ENCODE data around the gene RAD18.

The RAD18 gene

DNA sequence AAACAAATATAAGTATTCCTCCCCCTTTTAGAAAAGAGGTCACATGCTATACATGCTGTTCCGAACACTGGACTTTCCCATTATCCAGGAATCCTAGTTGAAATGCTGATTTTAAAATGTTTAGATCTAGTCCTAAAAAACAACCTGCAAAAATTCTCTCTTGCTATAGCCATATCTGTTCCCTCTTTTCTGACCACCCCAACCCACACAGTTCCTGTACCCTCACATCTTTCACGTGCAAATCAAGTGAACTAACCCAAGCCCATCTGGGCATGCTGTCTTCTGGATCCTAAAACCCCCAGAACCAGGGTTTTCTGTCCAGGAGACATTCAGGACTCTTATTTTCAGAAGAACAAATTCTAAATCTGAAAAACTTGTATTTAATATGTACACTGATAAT is 67.4 kb downstream of the RAD18 start:
- no peak for DNase-seq (ENCODE audit: low read depth in 2 of 2)

DNA sequence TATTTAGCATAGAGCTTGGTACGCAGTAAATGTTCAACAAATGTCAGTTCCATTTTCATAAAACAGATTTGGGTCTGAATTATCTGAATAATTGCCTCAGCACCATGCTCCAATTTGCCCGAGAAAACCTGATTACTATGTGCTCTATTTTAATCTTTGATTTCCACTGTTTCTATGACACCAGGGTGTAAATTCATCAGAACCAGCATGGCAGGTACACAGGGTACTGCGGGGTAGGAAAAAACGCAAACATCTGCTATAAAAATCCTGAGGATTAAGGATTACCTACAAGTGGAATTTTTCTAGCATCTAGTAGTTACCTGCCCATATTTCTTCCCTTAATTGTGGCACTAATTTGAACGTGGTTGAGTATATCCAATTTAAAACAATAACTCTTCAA is 70.3 kb downstream of the RAD18 start:
- DNase-seq (ENCODE audit: low read depth in 2 of 2) = no peak

DNA sequence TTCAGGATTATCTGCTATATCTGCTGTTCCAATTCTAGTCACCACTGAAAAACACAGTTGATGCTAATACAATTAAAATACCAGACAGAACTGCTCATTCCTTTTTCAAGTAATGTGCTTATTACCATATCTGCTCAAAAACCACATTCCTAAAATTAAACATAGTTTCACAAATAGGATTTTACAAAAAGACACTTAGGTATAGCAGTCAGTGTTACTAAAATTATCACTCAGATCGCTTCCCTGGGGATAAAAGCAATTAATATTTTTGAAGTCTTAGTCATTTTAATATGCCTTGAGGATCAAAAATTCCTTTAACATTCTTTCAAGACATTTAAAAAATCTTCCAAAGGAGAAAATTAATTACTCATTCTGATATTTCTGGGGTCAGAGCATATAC is 71.5 kb downstream of the RAD18 start:
- DNase-seq (ENCODE audit: low read depth in 2 of 2) = no peak

DNA sequence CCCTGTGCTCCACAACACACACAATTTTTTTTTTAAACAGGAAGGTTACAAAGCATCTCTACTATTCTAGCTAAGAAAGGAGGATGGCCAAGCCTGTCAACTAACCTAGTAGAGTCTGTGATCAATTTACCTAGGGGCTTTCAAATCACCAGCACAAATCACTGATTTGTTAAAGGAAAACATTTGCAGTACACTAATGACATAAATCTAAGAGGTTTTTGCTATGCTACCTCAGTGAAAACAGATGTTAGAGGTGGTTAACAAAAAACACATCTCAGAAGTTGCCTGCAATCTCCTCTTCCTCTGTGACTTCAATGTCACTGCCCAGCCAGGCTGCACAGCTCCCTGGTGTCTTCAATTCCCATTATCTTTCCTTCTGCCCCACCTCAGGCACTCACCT is 72.0 kb downstream of the RAD18 start:
- no peak for DNase-seq (ENCODE audit: low read depth in 2 of 2)

DNA sequence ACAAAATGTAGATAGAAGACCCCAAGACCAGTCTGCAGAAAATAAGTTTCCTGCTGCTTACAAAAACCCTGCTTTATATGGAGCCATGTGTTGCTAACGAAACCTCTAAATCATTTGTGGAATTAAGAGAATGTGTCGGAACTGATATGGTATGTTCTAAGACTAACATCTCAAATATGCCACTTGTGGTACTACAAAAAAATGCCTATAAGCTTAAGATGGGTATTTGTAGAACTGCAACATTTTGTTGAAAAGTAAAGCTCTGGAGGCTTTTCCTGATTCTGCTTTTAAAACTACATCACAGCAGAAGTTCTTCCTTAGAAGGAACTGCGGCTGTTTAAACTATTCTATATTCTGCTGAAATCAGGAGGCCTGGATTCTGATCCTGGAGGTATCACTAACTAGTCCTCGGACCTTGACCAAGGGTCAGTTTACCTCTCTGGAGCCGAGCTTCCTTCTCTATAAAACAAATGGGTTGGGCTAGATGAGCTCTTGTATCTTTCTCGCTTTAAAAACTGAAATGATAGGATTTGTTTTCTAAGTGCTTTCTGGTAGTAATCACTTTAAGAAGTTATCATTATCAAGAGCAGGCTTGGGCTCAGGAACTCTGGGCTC is 74.9 kb downstream of the RAD18 start:
- DNase-seq (ENCODE audit: low read depth in 2 of 2) = no peak

DNA sequence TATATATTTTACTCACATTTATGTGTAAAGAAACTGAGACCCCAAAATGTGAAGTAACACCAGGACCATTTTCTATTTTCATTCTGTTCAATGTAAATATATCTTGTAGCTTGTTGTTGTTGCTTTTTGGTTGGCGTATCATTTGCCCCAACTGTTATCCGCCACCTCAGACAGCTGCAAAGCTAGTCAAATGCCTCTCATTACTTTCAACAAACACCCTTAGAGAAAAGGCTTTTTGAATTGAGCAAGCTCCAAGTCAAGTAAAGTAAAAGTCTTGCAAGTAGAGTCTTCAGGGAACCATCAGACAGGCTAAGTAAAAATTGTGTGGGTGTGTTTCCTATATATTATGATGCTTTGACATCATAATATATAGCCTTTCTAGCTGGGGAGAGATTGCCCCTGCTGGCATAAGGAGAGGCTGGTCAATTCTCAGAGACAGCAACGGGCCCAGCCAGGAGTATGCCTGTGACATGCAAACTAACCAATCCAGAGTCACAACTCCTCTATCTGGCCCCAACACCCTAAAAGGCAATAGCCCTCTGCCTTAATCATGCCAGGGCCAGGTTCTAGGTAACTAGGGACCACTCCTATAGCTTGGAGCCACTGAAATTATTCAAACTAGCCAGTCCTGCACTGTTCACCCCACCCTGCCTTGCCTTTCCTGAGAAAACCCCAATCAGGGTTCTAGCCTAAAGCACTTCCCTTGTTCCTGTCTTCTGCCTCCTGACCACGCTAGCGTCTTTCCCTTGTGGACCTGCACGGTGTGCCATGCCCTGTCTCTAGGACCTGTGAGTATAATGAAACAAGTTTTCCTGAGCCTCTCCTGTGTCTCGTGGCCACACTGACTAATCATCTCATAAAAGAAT is 75.6 kb downstream of the RAD18 start:
- DNase-seq (ENCODE audit: low read depth in 2 of 2) = no peak

DNA sequence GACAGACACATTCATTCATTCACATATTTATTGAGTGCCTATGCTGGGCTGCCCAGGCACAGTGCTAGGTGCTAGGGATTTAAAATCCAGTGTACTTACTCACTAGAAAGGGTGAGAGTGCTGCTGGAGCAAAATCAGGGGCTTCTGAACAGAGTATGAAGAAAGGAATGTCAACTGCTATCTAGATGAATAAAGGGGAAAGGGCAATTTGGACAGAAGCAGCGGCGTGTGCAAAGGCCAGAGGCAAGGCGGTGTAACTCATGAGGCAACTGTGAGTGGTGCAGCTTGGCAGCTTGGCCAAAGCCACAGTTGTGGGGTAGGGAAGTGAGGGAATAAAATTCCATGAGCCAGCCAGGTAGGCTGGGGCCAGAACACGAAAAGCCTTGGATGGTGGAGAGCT is 76.7 kb downstream of the RAD18 start:
- no peak for DNase-seq (ENCODE audit: low read depth in 2 of 2)

DNA sequence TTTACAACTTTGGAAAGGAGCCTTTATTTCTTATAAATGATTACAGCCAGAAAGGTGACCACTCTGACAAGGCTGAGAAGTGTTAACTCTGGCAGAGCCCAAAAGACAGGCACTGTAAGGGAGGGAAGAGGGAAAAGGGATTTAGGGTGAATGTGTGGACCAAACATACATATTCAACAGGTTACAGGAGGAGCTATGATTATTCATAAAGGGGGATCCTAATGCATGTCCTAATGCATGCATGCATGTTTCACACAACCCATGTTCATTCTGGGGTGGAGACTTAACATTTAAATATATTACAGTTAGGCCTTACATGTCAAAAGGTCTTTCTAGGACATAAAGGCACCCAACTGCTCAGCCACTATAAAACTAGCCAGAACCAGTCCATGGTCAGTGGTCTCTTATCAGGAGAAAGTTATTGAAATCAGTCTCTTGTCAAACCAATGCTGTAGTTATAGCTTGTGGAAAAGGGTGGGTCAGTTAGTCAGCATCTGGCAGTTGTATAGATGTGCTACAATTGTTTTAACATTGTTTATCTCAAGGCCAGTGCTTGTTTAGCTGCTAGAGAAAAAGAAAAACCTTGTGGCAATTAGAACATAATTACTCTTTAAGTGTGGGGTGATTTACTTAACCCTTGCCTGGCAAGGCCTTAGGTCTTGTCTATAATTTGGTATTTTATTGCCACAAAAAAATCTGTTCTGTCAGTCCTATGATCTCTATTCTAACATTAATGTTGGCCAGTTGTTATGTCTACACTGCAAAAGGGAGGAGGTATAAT is 77.5 kb downstream of the RAD18 start:
- DNase-seq (ENCODE audit: low read depth in 2 of 2) = no peak

DNA sequence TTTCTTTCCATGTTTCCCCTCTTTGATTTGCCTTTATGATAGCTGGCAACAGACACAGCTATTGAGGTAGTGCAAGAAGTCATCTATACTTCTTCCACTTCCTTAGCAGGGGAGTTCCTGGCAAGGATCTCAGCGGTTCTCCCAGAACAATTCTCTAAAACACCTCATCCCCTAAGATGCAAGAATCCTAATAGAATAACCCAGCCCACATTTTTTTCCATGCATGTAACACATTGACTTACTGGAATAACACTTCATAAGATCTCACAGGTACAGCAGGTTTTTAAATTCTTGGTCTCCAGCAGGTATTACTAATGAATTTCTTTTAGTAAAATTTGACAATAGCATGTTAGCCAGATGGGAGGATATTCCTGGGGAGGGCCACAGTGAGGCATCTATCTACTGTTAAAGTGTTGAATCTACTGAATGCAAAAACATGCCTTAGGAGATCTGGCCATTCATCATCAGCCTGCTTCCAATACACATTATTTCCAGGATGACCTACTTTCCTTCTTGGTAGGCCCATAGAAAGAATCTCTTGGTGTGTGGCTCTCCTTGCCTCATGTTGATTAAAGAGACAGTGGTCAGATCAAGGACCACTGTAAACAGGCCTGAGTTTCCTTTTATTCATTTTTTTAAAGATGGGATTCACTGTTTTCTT is 78.5 kb downstream of the RAD18 start:
- DNase-seq (ENCODE audit: low read depth in 2 of 2) = no peak

DNA sequence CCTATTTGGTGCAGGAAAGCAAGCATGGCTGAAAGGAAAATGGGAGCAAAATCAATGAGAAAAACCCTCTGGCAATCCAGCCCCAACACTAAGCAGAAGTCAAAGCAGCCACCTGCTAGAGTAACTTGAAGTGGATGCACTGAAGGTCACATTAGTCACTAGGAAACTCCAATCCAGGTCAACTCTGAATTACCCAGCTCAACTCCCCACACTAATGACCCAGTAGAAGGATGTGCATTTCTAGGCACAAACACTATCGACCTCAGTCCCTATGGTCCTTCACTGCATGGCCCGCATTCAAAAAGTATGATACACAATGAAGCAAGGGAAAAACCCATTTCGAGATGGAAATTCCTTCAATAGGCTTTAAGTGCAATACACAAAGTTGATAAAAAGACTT is 80.6 kb downstream of the RAD18 start:
- DNase-seq (ENCODE audit: low read depth in 2 of 2) = no peak

DNA sequence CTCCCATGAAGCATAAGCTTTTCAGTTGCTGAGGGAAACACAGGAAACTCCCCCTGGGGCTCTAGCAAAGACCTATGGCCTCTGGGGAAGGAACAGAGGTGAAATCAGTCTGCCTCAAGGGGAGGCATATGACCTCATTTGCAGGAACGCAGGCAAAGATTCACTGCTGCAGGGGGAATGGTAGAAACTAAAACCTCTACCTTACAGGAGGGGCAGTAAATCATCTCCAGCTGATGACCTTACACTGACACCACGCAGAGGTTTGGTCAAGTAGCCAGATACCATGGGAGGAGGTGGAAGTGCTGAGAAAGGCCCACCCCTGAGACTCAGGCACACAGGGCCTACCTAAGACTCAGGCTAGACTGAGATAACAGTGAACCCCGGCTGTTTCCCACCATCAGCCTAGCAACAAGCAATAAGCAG is 81.1 kb downstream of the RAD18 start:
- no peak for DNase-seq (ENCODE audit: low read depth in 2 of 2)

DNA sequence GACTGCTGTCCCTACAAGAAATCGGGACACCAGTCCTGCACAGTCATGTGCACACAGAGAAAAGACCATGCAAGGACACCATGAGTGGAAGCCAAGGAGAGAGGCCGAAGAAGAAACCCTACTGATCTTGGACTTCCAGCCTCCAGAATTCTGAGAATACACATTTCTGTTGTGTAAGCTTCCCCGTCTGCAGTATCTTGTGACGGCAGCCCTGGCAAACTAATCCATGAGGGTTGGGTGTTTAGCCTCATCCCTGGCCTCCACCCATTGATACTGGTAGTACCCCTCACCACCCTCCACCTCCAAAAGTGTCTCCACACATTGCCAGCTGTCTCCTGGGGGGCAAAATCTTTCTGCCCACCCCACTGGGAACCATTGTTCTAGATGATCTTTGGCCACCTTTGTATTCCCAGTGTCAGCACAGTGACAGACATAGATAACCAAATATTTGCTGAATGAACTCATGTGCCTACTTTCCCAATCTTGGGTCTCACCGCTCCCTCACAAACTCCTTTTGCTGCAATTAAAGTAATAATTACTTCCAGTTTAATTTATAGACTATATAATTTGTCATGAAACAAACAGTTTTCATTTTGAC is 83.8 kb downstream of the RAD18 start:
- DNase-seq (ENCODE audit: low read depth in 2 of 2) = no peak

DNA sequence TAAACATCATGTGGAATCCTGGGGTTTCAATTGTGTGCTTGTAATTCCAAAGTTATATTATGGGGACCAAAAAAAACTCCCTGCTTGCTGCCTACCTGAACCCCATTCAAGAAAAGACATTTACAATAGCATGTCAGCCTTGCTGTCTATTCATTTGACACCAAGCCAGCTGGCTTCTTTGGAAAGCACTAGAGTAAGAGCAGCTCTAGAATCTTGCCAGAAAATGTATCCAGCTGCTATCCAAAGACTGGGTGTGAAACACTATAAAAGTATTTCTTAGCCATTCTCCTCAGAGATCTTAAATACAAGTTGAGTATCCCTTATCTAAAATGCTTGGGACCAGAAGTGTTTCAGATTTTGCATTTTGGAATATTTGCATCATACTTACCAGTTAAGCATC is 87.4 kb downstream of the RAD18 start:
- no peak for DNase-seq (ENCODE audit: low read depth in 2 of 2)

DNA sequence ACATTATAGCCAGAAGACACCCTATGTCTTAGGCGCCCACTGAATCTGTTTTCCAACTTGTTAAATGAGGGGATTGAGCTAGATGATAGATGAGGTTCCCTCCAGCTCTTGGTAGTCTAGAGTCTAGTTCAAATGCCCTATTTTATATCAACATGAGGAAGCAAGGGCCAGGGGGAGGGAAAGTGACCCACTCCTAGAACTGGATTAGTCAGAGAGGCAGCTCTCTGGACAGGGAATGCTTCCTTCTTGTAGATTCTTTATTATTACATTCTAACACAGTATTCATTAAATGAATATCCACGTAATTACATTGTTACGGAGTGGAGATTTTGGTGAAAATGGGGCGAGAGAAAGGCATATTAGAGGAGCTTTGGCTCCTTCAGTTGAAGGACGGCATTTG is 89.5 kb downstream of the RAD18 start:
- DNase-seq (ENCODE audit: low read depth in 2 of 2) = no peak

DNA sequence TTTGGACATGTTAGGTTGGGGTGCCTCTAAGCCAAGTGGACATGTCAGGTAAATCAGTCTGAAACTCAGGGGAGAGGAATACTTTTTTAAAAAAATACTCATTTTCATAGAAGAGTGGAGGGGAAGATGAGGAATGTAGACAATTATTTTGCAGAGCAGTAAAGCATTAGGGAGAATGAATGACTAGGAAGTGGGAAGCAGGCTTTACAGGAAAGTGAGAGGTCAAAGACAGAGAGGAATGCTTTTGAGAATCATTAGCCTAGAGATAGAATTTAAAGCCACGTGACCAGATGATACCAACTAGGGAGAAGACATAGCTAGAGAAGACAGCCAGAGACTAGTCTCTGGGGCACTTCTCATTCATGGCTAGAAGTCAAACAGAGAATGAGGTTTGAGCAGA is 91.0 kb downstream of the RAD18 start:
- DNase-seq (ENCODE audit: low read depth in 2 of 2) = no peak

DNA sequence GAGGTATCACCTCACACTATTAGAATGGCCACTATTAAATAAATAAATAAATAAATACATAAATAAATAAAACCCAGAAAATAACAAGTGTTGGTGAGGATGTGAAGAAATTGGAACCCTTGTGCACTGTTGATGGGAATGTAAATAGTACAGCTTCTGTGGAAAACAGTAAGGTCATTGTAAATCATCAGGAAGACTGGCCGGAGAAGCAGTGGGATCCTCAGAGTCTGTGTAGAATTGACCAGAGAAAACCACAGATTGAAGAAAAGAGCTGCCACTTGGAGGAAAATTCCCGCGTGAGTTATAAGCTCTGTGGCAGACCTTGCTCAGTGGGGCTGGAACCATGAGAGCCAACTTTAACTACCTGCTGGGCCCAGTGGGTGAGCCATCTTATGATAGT is 92.0 kb downstream of the RAD18 start:
- no peak for DNase-seq (ENCODE audit: low read depth in 2 of 2)

DNA sequence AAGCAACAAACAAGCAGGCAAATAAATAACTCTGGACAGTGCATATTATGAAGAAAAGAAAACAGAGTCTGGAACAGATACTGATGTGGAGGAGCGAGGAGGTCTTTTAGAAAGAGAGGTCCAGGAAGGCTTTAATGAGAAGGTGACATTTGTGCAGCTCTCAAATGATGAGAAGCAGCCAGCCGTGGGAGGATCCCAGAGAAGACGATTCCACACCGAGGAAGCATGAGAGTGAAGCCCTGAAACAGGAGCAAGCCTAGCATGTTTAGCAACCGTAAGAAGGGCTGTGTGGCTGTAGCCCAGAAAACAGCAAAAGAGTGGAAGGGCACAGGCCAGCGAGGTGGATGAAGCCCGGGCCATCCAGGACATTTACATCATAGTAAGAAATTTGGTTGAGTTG is 93.1 kb downstream of the RAD18 start:
- no peak for DNase-seq (ENCODE audit: low read depth in 2 of 2)

DNA sequence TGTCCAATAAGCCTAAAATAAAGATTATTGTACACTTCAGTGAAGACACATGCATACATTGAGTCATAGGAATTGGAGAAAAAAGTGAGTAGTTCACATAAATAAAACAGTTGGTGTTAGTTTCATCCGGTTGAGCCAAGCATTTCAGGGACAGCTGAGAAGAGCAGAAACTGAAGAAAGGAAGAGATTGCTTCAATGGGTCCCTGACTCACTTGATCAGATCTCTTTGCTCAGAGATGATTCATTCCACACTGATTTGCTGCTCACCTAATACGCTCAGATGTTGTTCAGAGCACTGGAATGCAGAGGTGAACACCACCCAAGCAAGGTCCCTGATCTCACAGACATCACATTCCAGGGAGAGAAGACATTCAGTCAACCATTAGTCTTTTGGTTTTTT is 93.7 kb downstream of the RAD18 start:
- no peak for DNase-seq (ENCODE audit: low read depth in 2 of 2)

DNA sequence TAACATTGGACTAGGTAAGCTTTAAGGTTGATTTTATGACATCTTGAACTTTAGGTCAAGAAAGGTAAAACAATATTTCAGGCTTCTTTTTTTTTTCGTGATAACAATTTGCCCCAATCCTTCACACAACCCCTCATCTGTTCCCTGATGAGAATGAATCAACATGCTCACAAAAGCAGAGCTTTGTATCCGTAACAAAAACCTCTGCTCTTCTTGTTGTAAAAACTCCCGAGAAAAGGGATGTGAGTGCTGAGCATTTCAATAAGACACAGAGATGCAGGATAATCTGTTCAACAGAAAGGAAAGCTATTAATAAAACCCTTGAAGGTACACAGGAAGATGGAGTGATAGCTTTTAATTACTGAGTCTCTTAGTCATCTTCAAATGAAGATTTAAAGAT is 94.3 kb downstream of the RAD18 start:
- DNase-seq (ENCODE audit: low read depth in 2 of 2) = no peak

DNA sequence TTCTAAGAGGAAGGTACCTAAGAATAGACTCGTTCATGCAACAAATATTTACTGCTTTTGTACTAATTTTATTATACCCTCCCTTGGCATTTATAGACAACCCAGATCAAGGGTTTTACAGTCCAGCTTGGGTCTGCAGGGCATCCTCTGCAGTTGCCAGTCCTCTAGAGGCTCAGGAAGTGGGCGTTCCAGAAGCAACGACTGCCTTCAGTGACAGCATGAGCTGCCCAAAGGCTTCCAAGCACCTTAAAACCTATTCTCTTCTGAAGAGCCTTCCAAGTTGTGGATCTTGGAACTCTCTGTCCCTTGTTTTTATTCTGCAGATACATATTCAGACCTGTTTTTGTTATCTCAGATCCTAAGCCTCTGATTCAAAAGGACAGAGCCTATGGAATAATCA is 95.6 kb downstream of the RAD18 start:
- no peak for DNase-seq (ENCODE audit: low read depth in 2 of 2)

DNA sequence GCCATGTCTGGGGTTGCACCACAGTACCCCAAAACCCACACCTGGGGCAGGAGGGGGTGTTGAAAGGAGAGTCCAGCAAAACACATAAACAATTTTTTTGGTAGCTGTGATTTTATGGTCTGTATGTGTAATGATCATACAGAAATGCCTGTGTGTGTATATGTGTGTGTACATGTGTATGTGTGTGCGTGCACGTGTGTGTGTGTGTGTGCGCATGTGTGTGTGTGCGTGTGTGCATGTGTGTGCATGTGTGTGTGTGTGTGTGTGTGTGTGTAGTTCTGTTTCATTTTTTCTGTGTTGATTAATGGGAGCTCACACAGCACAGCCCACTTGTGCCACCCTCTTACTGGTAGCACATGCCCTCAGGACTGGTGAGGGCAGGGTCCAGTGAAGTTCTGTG is 97.6 kb downstream of the RAD18 start:
- DNase-seq (ENCODE audit: low read depth in 2 of 2) = no peak

Measured in activated CD4-positive, alpha-beta T cell treated with anti-CD3 and anti-CD28 coated beads for 24 hours (primary cell).